Activated T-cell treated with anti-CD3 and anti-CD28 coated beads, Interleukin-2, amount 50 U/mL, for 48 hours (primary cell): ENCODE data around the gene RP9.
"Not testable (repeated sequence)": the region's sequence is repeated elsewhere in the genome, so short reads cannot be mapped to it uniquely, and the experiment has no call there.

Experiments used
- DNase-seq, 2 experiments: peaks; one replicate each; pipeline ENCODE4 v3.0.0-alpha.2; 2020

Gene RP9

GRCh38 chr7:33100770-33101169 lies 8.4 kb downstream of the RP9 start:
- DNase-seq = no peak

DNA sequence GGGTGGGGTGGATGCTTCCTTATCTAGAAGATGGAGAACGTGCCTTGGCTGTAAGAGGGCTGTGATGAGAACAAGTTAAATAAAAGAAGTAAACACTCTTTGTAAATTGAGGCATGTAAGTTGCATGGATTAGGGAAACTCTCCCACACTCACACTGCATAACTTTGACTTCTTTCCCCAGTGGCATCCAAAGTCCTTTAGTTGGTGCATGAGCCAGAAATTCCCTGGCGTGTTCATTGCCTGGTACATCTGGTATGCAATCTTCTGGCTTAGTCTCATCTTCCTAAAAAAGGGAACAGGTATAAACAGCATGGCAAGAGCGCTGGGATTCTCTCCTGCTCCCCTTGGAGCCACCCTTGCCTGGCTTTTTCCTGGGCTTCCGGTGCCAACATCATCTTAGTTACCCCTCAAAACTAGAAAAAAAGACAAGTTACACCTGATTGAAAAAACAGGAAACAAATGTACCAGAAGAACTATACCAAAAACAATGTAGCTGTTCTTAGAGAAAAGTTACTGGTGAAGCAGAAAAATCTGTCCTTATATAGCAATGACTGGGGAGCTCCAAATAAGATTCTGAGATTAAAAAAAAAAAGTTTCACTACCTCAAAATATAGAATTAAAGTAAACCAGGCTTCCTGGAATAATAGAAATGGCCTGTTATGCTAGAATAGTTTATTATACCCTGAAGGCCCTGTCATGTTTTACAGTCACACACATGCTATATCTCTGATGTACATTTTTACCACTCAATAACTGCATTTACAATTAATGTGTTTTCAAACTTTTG lies 9.9 kb downstream of the RP9 start:
- DNase-seq = no peak

- not testable (repeated sequence) for DNase-seq
Measured at GRCh38 chr7:33094745-33095275, 14.4 kb downstream of the RP9 start.

DNA sequence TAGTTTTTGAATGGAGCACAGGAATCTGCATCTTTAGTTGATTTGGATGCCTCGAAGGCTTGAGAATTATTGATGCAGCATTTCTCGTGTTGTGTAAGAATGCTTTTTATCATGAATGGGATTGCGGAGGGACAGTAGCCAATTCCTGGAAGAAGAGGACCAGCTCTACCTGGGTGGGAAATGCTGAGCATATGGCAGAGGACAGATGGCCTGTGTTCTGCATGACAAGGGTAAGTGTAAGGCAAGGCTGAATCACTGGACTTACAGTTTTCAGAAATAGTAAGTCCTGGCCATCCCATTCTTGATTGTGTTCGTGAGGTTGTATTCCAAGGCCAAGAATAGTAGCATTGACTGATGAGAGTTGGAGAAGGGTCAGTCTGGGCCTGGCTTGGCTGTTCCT lies 15.9 kb downstream of the RP9 start:
- DNase-seq = no peak

- DNase-seq = no peak
Measured at GRCh38 chr7:33091641-33092191, 17.5 kb downstream of the RP9 start.

- no peak for DNase-seq
Measured at GRCh38 chr7:33091111-33091531, 18.1 kb downstream of the RP9 start.

DNA sequence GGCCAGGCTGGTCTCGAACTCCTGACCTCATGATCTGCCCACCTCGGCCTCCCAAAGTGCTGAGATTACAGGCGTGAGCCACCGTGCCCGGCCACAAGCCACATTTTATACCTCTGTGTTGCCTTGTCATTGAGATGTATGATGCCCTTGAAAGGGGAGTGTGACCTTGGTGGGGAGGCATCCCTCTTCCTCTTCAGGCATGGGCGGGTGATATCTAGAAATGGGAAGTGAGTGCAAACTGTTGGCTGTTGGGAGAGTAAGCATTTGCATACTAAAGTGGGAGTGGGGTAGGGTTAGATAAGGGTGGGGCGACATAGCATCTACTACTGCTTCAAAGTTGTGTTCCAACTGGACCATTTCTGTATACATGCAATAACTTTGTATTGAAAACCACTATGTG lies 20.1 kb downstream of the RP9 start:
- no peak for DNase-seq

DNA sequence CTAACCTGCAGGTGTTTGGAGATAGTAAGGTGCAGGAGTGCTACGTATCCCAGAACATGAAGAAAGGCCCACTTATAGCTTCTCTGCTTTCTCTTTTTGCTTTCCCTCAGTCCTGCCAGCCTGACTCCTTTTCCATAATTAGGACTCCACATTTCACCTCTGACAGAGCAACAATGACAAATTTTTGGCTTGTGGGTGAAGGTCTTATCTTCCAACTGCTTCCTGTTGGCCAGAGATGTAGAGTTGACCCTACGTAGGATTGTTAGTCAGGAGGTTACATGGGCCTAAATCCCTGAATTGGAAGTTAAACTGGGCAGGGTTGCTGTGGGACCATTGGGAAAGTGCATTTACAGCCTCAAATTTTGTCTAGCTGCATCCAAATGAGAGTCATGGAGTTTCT lies 21.3 kb downstream of the RP9 start:
- DNase-seq = no peak

DNA sequence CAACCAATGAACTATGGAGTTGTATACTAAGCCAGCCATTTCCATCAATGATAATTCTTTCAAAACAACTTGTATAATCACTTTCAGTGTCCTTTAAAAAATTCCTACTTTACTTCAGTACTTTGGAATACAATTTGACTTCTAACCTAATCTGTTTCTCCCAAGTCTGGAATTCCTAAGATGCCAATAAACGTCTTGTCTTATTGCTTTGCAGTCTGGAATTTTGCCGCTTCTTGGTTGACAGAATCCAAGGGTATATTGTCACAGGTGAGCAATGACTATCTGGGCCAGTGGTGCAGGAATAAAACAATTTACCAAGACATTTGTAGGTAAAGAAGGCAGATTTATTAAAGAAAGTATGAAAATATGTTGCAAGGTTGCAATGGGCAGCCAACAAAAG lies 21.8 kb downstream of the RP9 start:
- DNase-seq = no peak

- no peak for DNase-seq
Measured at GRCh38 chr7:33079763-33080690, 29.2 kb downstream of the RP9 start.

DNA sequence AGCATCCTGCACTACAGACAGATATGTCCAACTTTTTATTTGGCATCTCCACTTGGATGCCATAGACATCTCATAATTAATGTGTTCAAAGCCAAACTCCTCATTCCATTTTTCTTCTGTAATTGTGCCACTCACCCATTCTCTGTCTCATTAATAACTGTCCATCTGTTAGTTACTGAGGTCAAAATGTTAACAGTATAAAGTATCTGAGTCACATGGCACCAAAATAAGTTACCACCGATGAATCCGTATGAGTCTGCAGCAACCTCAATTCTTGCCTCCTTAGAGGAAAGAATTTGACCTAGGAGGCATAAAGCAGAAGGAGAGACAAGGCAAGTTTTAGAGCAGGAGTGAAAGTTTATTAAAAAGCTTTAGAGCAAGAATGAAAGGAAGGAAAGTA lies 30.1 kb downstream of the RP9 start:
- no peak for DNase-seq

DNA sequence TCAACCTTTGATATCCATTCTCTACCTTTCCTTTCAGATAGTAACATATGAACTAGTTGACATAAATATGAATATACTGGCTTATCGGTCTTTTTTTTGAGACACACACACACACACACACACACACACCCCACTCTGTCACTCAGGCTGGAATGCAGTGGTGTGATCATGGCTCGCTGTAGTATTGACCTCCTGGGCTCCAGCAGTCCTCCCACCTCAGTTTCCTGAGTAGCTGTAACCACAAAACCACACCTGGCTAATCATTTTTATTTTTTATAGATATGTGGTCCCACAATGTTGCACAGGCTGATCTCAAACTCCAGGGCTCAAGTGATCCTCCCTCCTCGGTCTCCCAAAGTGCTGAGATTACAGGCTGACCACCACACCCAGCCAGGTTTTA lies 32.5 kb downstream of the RP9 start:
- no peak for DNase-seq

DNA sequence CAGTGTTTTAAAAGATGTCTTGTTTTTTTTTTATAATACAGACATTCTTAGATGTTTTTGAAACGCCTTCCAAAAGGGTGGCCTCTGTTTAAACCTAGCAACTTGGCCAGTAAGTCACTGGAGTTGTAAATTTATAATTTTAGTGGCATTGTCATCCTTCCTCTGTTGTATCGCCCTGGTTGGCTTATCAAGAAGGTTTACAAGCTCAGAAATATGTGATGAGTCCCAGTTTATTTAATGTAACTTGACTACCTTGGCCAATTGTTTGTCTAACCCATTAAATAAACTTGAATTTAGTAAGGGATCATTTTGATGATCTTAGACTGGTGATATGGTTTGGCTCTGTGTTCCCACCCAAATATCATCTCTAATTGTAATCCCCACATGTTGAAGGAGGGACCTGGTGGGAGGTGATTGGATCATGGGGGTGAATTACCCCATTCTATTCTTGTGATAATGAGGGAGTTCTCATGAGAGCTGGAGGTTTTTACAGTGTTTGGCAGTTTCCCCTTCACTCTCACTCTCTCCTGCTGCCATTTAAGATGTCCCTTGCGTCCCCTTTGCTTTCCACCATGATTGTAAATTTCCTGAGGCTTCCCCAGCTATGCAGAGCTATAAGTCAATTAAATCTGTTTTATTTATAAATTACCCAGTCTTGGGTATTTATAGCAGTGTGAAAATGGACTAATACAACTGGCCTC lies 33.2 kb downstream of the RP9 start:
- no peak for DNase-seq

GRCh38 chr7:33073243-33073642 lies 36.0 kb downstream of the RP9 start:
- no peak for DNase-seq

DNA sequence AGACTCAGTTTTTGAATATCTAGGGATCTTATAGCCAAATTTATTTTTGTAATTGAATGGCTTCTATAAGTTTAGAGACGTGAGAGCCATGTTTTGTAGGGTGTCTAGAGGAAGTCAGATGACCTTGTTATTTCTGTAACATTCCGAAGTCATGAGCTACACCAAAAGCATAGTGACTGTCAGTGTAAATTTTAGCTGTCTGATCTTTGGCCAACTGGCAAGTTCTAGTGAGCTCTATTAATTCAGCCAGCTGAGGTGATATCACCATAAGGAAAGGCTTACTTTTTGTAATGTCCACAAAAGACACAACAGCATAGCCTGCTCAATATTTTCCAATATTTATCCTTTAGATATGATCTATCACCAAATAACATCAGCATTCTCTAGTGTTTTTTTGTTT lies 36.7 kb downstream of the RP9 start:
- DNase-seq = no peak

DNA sequence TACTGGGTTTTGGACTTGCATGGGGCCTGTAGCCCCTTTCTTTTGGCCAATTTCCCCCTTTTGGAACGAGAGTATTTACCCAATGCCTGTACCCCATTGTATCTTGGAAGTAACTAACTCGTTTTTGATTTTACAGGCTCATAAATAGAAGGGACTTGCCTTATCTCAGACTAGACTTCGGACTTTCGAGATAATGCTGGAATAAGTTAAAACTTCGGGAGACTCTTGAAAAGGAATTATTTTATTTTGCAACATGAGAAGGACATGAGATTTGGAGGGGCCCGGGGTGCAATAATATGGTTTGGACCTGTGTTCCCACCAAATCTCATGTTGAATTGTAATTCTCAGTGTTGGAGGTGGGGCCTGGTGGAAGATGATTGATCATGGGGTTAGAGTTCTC lies 38.4 kb downstream of the RP9 start:
- DNase-seq = no peak

- DNase-seq = no peak
Measured at GRCh38 chr7:33070277-33070676, 38.9 kb downstream of the RP9 start.

DNA sequence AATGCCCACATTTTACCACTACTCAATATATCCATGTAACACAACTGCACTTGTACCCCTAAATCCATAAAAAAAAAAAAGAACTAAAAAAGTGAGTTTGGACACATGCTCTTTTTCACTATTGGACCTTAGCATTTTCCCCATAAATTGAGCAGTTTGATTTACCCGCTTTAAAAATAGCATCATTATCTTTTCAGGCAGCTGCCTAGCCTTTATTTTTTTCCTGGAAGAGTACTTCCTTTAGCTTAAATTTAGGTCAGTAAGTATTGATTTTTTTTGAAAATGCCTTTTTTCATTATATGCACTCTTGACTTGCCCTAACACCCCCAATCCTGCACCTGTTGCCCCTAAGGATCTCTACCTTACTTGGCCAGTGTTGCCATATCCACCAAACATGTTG lies 41.3 kb downstream of the RP9 start:
- DNase-seq = no peak

GRCh38 chr7:33066771-33067170 lies 42.4 kb downstream of the RP9 start:
- DNase-seq = no peak

DNA sequence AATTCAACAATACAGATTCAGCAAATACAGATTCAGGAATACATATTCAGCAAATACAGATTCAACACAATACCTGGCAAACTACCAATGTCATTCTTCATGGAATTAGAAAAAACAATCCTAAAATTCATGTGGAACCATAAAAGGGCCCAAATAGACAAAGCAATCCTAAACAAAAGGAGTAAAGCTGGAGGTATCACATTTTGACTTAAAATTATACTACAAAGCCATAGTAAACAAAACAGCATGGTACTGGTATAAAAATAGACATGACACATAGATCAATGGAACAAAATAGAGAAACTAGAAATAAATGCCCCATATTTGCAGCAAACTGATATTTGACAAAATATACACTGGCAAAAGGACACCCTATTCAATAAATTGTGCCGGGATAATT lies 43.2 kb downstream of the RP9 start:
- DNase-seq = no peak

- DNase-seq = peak; percentile 92 to 94
Measured at GRCh38 chr7:33062782-33063443, 46.3 kb downstream of the RP9 start.
